Duodenal mucosa (tissue), 2 donors: ENCODE measurements around the gene DOK4.

Experiments used
- H3K27ac ChIP-seq: one replicate; pipeline ENCODE4 v1.7.0; 2013; ENCODE audit warnings: low read depth, low read length
- H3K27me3 ChIP-seq, 2 donors: one replicate each; pipeline ENCODE4 v1.7.0; 2013; ENCODE audit warnings: low read length in 2 of 2, control low read depth in 1 of 2; ENCODE audit not compliant: insufficient read depth in 2 of 2, control insufficient read depth in 1 of 2
- H3K36me3 ChIP-seq, 2 donors: one replicate each; pipeline ENCODE4 v1.7.0; 2013; ENCODE audit warnings: low read length in 2 of 2, control low read depth in 1 of 2; ENCODE audit not compliant: insufficient read depth in 2 of 2, control insufficient read depth in 1 of 2
- H3K4me1 ChIP-seq, 2 donors: one replicate each; pipeline ENCODE4 v1.7.0; 2013; ENCODE audit warnings: low read length in 2 of 2, control low read depth in 1 of 2; ENCODE audit not compliant: insufficient read depth in 2 of 2, control insufficient read depth in 1 of 2
- H3K4me3 ChIP-seq, 2 donors: one replicate each; pipeline ENCODE4 v1.7.0; 2013; ENCODE audit warnings: low read length in 2 of 2, low read depth in 1 of 2
- H3K9ac ChIP-seq, 2 donors: one replicate each; pipeline ENCODE4 v1.7.0; 2013; ENCODE audit warnings: low read length in 2 of 2, low read depth in 1 of 2
- H3K9me3 ChIP-seq, 2 donors: one replicate each; pipeline ENCODE4 v1.7.0; 2013; ENCODE audit warnings: low read length in 2 of 2, control low read depth in 1 of 2; ENCODE audit not compliant: control insufficient read depth in 1 of 2

DOK4 gene

GRCh38 chr16:57471852-57472664 is 14.2 kb downstream of the DOK4 start:
- no peak overlapping the region for H3K9ac ChIP-seq
- H3K36me3 ChIP-seq: peaks cover 47 to 84% of the 10 kb centered on the region in 2 donors

GRCh38 chr16:57471209-57471608 is 15.1 kb downstream of the DOK4 start:
- Histone ChIP-seq H3K36me3 (peaks cover 52 to 91% of the 10 kb centered on the region in 2 donors), H3K9me3 (no peaks in the 10 kb centered on the region), H3K27me3 (no peaks in the 10 kb centered on the region), H3K4me3 (no peak overlapping the region), H3K9ac (peak overlapping the region; percentile 19 to 28), H3K4me1 (peaks cover 31 to 33% of the 10 kb centered on the region in 2 donors), H3K27ac (no peak overlapping the region)

More at GRCh38 chr16:57471852-57472664, 14.2 kb downstream of the DOK4 start:
- Histone ChIP-seq H3K4me3 (no peak overlapping the region), H3K27me3 (no peaks in the 10 kb centered on the region), H3K27ac (no peak overlapping the region), H3K9me3 (no peaks in the 10 kb centered on the region), H3K4me1 (peaks cover 34 to 37% of the 10 kb centered on the region in 2 donors)

GRCh38 chr16:57470711-57471110 is 15.6 kb downstream of the DOK4 start:
- peaks cover 28 to 30% of the 10 kb centered on the region in 2 donors for H3K4me1 ChIP-seq
- peak overlapping the region in 1 of 2 donors; percentile 27 for H3K4me3 ChIP-seq
- no peaks in the 10 kb centered on the region for H3K9me3 ChIP-seq
- no peak overlapping the region for H3K27ac ChIP-seq
- H3K9ac ChIP-seq: peak overlapping the region; percentile 19 to 28
- H3K36me3 ChIP-seq: peaks cover 49 to 92% of the 10 kb centered on the region in 2 donors
- no peaks in the 10 kb centered on the region for H3K27me3 ChIP-seq

- peak overlapping the region in 1 of 2 donors; percentile 27 for H3K4me3 ChIP-seq
- peak overlapping the region in 1 of 2 donors; percentile 28 for H3K9ac ChIP-seq
- no peaks in the 10 kb centered on the region for H3K9me3 ChIP-seq
- H3K27ac ChIP-seq: no peak overlapping the region
- peaks cover 50 to 95% of the 10 kb centered on the region in 2 donors for H3K36me3 ChIP-seq
- peaks cover 30 to 32% of the 10 kb centered on the region in 2 donors for H3K4me1 ChIP-seq
- H3K27me3 ChIP-seq: no peaks in the 10 kb centered on the region
Measured at GRCh38 chr16:57469917-57470470, 16.3 kb downstream of the DOK4 start.

GRCh38 chr16:57469046-57469445 is 17.2 kb downstream of the DOK4 start:
- H3K27me3 ChIP-seq: no peaks in the 10 kb centered on the region
- no peak overlapping the region for H3K27ac ChIP-seq
- H3K4me1 ChIP-seq: peaks cover 33 to 38% of the 10 kb centered on the region in 2 donors

GRCh38 chr16:57468346-57468745 is 17.9 kb downstream of the DOK4 start:
- Histone ChIP-seq H3K4me1 (peaks cover 37 to 45% of the 10 kb centered on the region in 2 donors), H3K36me3 (peaks cover 41 to 91% of the 10 kb centered on the region in 2 donors)

More at GRCh38 chr16:57469046-57469445, 17.2 kb downstream of the DOK4 start:
- no peak overlapping the region for H3K9ac ChIP-seq
- peaks cover 46 to 94% of the 10 kb centered on the region in 2 donors for H3K36me3 ChIP-seq
- no peaks in the 10 kb centered on the region for H3K9me3 ChIP-seq
- no peak overlapping the region for H3K4me3 ChIP-seq

GRCh38 chr16:57464523-57464922 is 21.8 kb downstream of the DOK4 start:
- Histone ChIP-seq H3K9me3 (no peaks in the 10 kb centered on the region), H3K36me3 (peaks cover 35 to 72% of the 10 kb centered on the region in 2 donors), H3K4me3 (no peak overlapping the region), H3K9ac (no peak overlapping the region), H3K27ac (no peak overlapping the region), H3K4me1 (peaks cover 11 to 21% of the 10 kb centered on the region in 2 donors), H3K27me3 (no peaks in the 10 kb centered on the region)

More at GRCh38 chr16:57468346-57468745, 17.9 kb downstream of the DOK4 start:
- Histone ChIP-seq H3K27me3 (no peaks in the 10 kb centered on the region), H3K9ac (no peak overlapping the region), H3K9me3 (no peaks in the 10 kb centered on the region), H3K4me3 (no peak overlapping the region), H3K27ac (no peak overlapping the region)

- Histone ChIP-seq H3K4me3 (peak overlapping the region; percentile 94 to 97), H3K9ac (peak overlapping the region; percentile 87 to 95), H3K27me3 (no peaks in the 10 kb centered on the region), H3K9me3 (no peaks in the 10 kb centered on the region), H3K4me1 (peaks cover 11 to 21% of the 10 kb centered on the region in 2 donors), H3K27ac (no peak overlapping the region), H3K36me3 (peaks cover 32 to 67% of the 10 kb centered on the region in 2 donors)
Measured at GRCh38 chr16:57462978-57463362, 23.3 kb downstream of the DOK4 start.

GRCh38 chr16:57462209-57462977 is 23.9 kb downstream of the DOK4 start, which contains the start of gene POLR2C:
Gene POLR2C (plus strand): TSS chr16:57462679. CDS start chr16:57462725, 46 bp downstream.
- Histone ChIP-seq H3K9me3 (no peaks in the 10 kb centered on the region), H3K4me1 (peaks cover 11 to 21% of the 10 kb centered on the region in 2 donors), H3K27ac (no peak within 1 kb of the TSS), H3K4me3 (peak within 1 kb of the TSS; percentile 94 to 97), H3K9ac (peak within 1 kb of the TSS; percentile 87 to 95), H3K36me3 (peaks cover 38 to 69% of the 10 kb centered on the region in 2 donors), H3K27me3 (no peaks in the 10 kb centered on the region)
